Activated CD8-positive, alpha-beta T cell treated with anti-CD3 and anti-CD28 coated beads for 36 hours (primary cell): ENCODE data around the gene PKP1. TPM values are rescaled to one million over a fixed set of nuclear protein-coding genes. Genes with fewer than 3 reads are reported as not detected.

Experiments used
- ATAC-seq: fragments of 200-7000 bp; cut with Tn5 transposase; one replicate; pipeline ENCODE4 v1.10.0; 2021; ENCODE audit warnings: mild to moderate bottlenecking, moderate library complexity
- CTCF ChIA-PET: fragments of 350-600 bp; sonication (Branson Sonifier 250); formaldehyde crosslinking; loops from one replicate; lab custom pipeline; 2021; ENCODE audit warnings: antibody characterized with exemption; lab: Charles Lee
- POLR2A ChIA-PET: fragments of 350-600 bp; sonication (Branson Sonifier 250); formaldehyde crosslinking; loops from one replicate; lab custom pipeline; 2021; ENCODE audit warnings: antibody characterized with exemption; lab: Charles Lee
- DNase-seq: peaks from one replicate; pipeline ENCODE4 v3.0.0-alpha.2; 2020
- H3K27ac Mint-ChIP-seq: one replicate; pipeline ENCODE4 v1.8.0; 2021; ENCODE audit warnings: mild to moderate bottlenecking, mixed read lengths
- H3K27me3 Mint-ChIP-seq: one replicate; pipeline ENCODE4 v1.8.0; 2021; ENCODE audit warnings: mixed read lengths
- H3K36me3 Mint-ChIP-seq: one replicate; pipeline ENCODE4 v1.8.0; 2021; ENCODE audit warnings: low read depth, mixed read lengths
- H3K4me1 Mint-ChIP-seq: one replicate; pipeline ENCODE4 v1.8.0; 2021; ENCODE audit warnings: low read depth, mixed read lengths
- H3K4me3 Mint-ChIP-seq: one replicate; pipeline ENCODE4 v1.8.0; 2021; ENCODE audit warnings: mild to moderate bottlenecking, moderate library complexity, mixed read lengths
- H3K9me3 Mint-ChIP-seq: one replicate; pipeline ENCODE4 v1.8.0; 2021; ENCODE audit warnings: mixed read lengths
- CTCF ChIP-seq: fragments of 200-600 bp; IDR thresholded peaks from one replicate; pipeline ENCODE4 v1.8.0; 2022; ENCODE audit warnings: antibody characterized with exemption, mild to moderate bottlenecking
- intact Hi-C: fragments of 100-400 bp; cut with micrococcal nuclease; formaldehyde crosslinking; loops from one replicate; pipeline ENCODE4 v1.10.0; 2022
- total RNA-seq, 2 experiments: library from RNA; stranded (reverse); gene quantifications; one replicate each; pipeline ENCODE4 v1.2.3, GENCODE V29; 2021

The PKP1 gene
- total RNA-seq, 2 experiments from 2014 or later, result not detected

GRCh38 chr1:201334325-201335173, 51.2 kb downstream of the PKP1 start:
- Mint-ChIP-seq H3K4me3 (no peak overlapping the region), H3K9me3 (no peaks in the 10 kb centered on the region), H3K4me1 (no peaks in the 10 kb centered on the region), H3K36me3 (no peaks in the 10 kb centered on the region), H3K27me3 (peaks cover under 1% of the 10 kb centered on the region), H3K27ac (no peak overlapping the region)
- ChIA-PET POLR2A (interaction anchor here (0.7 kb wide), 1 partner anchor 24 kb away, joined by 3 read pairs; no protein-coding TSS in a partner anchor), CTCF (no interaction called here)
- intact Hi-C loops, result no loop called here
- no peak for TF ChIP-seq CTCF
- DNase-seq (no peak), ATAC-seq (no peak)

DNA sequence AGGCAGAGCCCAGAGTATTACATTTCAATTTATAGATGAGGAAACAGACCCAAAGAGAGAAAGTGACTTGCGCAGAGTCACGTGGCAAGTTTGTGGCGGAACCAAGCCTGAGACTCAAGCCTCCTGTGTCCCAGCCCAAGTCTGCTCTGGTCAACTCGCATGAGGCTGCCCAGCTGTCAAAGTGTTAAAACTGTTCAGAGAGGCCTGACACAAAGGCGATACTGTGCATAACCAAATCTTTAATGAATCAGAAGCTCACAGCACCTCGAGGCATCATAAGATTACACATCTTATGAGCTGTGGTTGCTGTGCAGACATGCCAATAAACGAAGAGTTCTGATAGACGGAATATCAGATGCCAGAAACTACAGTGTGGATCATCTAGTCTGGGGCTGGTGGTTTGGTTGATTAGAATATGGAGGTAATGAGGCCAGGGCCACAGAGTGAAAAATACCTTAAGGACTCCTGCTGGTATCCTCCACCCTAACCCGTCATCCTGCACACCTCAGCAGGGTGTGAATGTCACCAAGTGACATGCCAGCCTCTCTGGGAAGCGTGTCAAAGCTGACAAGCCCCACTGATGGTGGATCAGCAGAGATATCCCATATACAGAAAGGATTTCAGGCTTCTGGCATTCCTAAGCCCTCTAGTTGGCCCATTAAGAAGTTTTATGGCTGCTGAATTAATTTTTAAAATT, 52.0 kb downstream of the PKP1 start:
- ATAC-seq, result no peak
- Mint-ChIP-seq H3K27ac (no peak overlapping the region), H3K4me1 (no peaks in the 10 kb centered on the region), H3K4me3 (no peak overlapping the region), H3K36me3 (no peaks in the 10 kb centered on the region), H3K9me3 (no peaks in the 10 kb centered on the region), H3K27me3 (peaks cover 1% of the 10 kb centered on the region)
- intact Hi-C loops, result no loop called here
- no peak for DNase-seq
- TF ChIP-seq CTCF, result no peak
- ChIA-PET POLR2A (no interaction called here), CTCF (no interaction called here)

- POLR2A ChIA-PET, result no interaction called here
- Mint-ChIP-seq H3K9me3 (no peaks in the 10 kb centered on the region), H3K27me3 (peaks cover 1% of the 10 kb centered on the region), H3K4me3 (no peak overlapping the region), H3K36me3 (no peaks in the 10 kb centered on the region), H3K4me1 (no peaks in the 10 kb centered on the region), H3K27ac (no peak overlapping the region)
- CTCF ChIA-PET, result no interaction called here
- intact Hi-C loops, result no loop called here
- TF ChIP-seq CTCF, result no peak
- no peak for DNase-seq
- no peak for ATAC-seq
These were observed 52.6 kb downstream of the PKP1 start for GRCh38 chr1:201335901-201336300.

DNA sequence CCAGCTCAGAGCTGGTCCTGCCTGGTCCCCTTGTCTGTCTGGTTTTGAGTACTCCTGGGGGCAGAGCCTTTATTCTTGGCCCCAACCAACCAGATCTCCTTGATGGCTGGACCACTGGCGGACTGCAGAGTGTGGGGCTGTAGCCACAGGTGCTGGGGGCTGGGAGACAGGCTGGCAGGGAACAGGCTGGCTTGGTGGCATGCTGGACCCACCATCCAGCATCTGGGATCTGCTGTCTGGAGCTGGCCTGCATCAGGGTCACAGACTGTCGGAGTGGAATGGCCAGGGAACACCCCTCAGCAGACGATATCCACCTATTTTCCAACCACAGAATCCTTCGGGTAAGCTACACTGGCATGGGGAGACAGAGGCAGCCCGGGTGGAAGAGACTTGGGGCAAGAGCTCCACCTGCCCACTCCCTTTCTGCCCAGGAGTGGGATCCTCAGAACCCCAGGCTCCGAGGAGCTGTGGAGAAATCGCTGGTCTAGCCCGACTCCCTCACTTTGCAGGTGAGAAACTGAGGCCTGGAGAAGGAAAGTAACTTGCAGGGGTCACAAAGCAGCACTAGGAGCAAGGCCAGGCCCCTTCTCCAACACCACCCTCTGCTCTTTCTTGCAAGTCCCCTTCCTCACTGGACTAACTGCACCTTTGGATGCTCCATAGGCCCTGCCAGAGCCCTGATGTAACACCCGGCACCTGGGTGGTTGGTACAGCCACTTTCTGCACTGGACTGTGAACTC, 53.6 kb downstream of the PKP1 start:
- ChIA-PET POLR2A (no interaction called here), CTCF (no interaction called here)
- Mint-ChIP-seq H3K4me3 (no peak overlapping the region), H3K9me3 (peaks cover 2% of the 10 kb centered on the region), H3K27ac (no peak overlapping the region), H3K4me1 (no peaks in the 10 kb centered on the region), H3K36me3 (no peaks in the 10 kb centered on the region), H3K27me3 (peaks cover 5% of the 10 kb centered on the region)
- TF ChIP-seq CTCF, result no peak
- intact Hi-C loops, result no loop called here
- DNase-seq, result no peak
- no peak for ATAC-seq
